Endothelial cell of umbilical vein (primary cell): ENCODE data around the gene KCNJ3. TPM values are rescaled to one million over a fixed set of nuclear protein-coding genes. Genes with fewer than 3 reads are reported as not detected.

Experiments
- BruUV-seq: library from RNA; stranded (reverse); fragments of 400-500 nt; replicated peaks from 2 replicates; lab custom pipeline; 2021; lab: Mats Ljungman, UMichigan
- CTCF ChIA-PET: fragments of 300-600, 350-600 bp; sonication (Branson Sonifier 250); formaldehyde crosslinking; loops from one replicate; lab custom pipeline; 2021; ENCODE audit warnings: antibody characterized with exemption, inconsistent platforms; lab: Charles Lee
- POLR2A ChIA-PET: fragments of 300-600, 350-600 bp; sonication (Branson Sonifier 250); formaldehyde crosslinking; loops from one replicate; lab custom pipeline; 2021; ENCODE audit warnings: antibody characterized with exemption, inconsistent platforms; lab: Charles Lee
- DNase-seq: peaks from one replicate; pipeline ENCODE4 v3.0.0-alpha.2; 2011; ENCODE audit warnings: low read depth, low spot score
- FAIRE-seq: peaks from 2 replicates; lab custom pipeline; 2011; peaks lifted over from hg19 to GRCh38; lab: Jason Lieb, UNC
- H2AFZ ChIP-seq: 2 replicates; pipeline ENCODE4 v1.6.0; 2012; ENCODE audit warnings: low read depth, low read length, control low read depth, inconsistent platforms
- H3K27ac ChIP-seq: 2 replicates; pipeline ENCODE4 v1.5.1; 2011; ENCODE audit warnings: low read depth, mild to moderate bottlenecking, control low read depth, low read length, moderate library complexity; ENCODE audit not compliant: insufficient read depth
- H3K27me3 ChIP-seq, 2 experiments: 2 replicates each; pipeline versions ENCODE4 v1.6.0 to v1.6.1; 2011; ENCODE audit warnings: low read length in 2 of 2, mixed read lengths in 1 of 2; ENCODE audit not compliant: control insufficient read depth in 2 of 2, insufficient read depth in 2 of 2
- H3K36me3 ChIP-seq, 2 experiments: 2 replicates in 1 of 2; 3 replicates in 1 of 2; pipeline ENCODE4 v1.5.1; 2011; ENCODE audit warnings: low read length in 2 of 2, mild to moderate bottlenecking in 1 of 2, moderate library complexity in 1 of 2; ENCODE audit not compliant: control insufficient read depth in 2 of 2, insufficient read depth in 2 of 2; ENCODE audit errors: extremely low read depth in 1 of 2
- H3K4me1 ChIP-seq: 3 replicates; pipeline ENCODE4 v1.5.1; 2011; ENCODE audit warnings: mild to moderate bottlenecking, low read length; ENCODE audit not compliant: control insufficient read depth, insufficient read depth; ENCODE audit errors: extremely low read depth
- H3K4me2 ChIP-seq: 2 replicates; pipeline ENCODE4 v1.6.1; 2011; ENCODE audit warnings: low read length, control low read depth, mixed read lengths; ENCODE audit not compliant: insufficient read depth
- H3K4me3 ChIP-seq, 3 experiments: fragments of 200-600 bp in 1 of 3; sonication (generic), shearing (Covaris generic) in 1 of 3; replicated peaks in 1 of 3; 2 replicates each; pipeline ENCODE4 v1.5.1; 2011 to 2016; ENCODE audit warnings: control low read depth in 3 of 3, low read length in 3 of 3, mild to moderate bottlenecking in 2 of 3, inconsistent platforms in 1 of 3, low read depth in 1 of 3, moderate library complexity in 1 of 3; ENCODE audit not compliant: insufficient read depth in 1 of 3
- H3K79me2 ChIP-seq: 2 replicates; pipeline ENCODE4 v1.6.0; 2012; ENCODE audit warnings: low read length, inconsistent platforms; ENCODE audit not compliant: control insufficient read depth, insufficient read depth
- H3K9ac ChIP-seq: replicated peaks from 2 replicates; pipeline ENCODE3; 2011; ENCODE audit warnings: low read length, control low read depth; ENCODE audit not compliant: insufficient read depth; ENCODE audit errors: extremely low read depth
- H3K9me1 ChIP-seq: replicated peaks from 3 replicates; pipeline ENCODE4 v1.6.0; 2011; ENCODE audit warnings: mild to moderate bottlenecking, low read length; ENCODE audit not compliant: control insufficient read depth, insufficient read depth; ENCODE audit errors: extremely low read depth
- H3K9me3 ChIP-seq: replicated peaks from 2 replicates; pipeline ENCODE4 v1.5.1; 2012; ENCODE audit warnings: low read length, inconsistent platforms; ENCODE audit not compliant: control insufficient read depth, insufficient read depth
- H4K20me1 ChIP-seq: replicated peaks from 2 replicates; pipeline ENCODE3; 2011; ENCODE audit warnings: mild to moderate bottlenecking, low read length; ENCODE audit not compliant: control insufficient read depth, insufficient read depth; ENCODE audit errors: extremely low read depth
- EZH2 ChIP-seq: IDR thresholded peaks from 2 replicates; pipeline ENCODE4 v1.6.1; 2012; ENCODE audit warnings: borderline replicate concordance, low read depth, mild to moderate bottlenecking, moderate library complexity, low read length, inconsistent platforms; ENCODE audit not compliant: severe bottlenecking
- FOS ChIP-seq: IDR thresholded peaks from 2 replicates; pipeline ENCODE4 v1.6.1; 2011; ENCODE audit warnings: mild to moderate bottlenecking, low read length, moderate library complexity, borderline replicate concordance; ENCODE audit not compliant: insufficient read depth
- GATA2 ChIP-seq: IDR thresholded peaks from 2 replicates; pipeline ENCODE4 v1.7.0; 2011; ENCODE audit warnings: low read depth, mild to moderate bottlenecking, moderate library complexity, mixed read lengths, low read length; ENCODE audit not compliant: insufficient read length, insufficient read depth
- JUN ChIP-seq: IDR thresholded peaks from 2 replicates; pipeline ENCODE4 v1.6.1; 2011; ENCODE audit warnings: borderline replicate concordance, low read depth; ENCODE audit not compliant: insufficient read length, insufficient read depth
- MYC ChIP-seq: IDR thresholded peaks from one replicate; pipeline ENCODE4 v1.6.1; 2011; ENCODE audit warnings: mild to moderate bottlenecking, low read depth, low read length
- POLR2A ChIP-seq: IDR thresholded peaks from 2 replicates; pipeline ENCODE4 v1.6.1; 2012; ENCODE audit warnings: low read depth, mild to moderate bottlenecking, control low read depth, low read length
- POLR2AphosphoS5 ChIP-seq: IDR thresholded peaks from 2 replicates; pipeline ENCODE4 v1.6.1; 2012; ENCODE audit warnings: low read depth, mild to moderate bottlenecking, control low read depth, low read length, moderate library complexity; ENCODE audit not compliant: insufficient read depth
- dilution Hi-C: fragments of 300-500 bp; cut with MboI; formaldehyde crosslinking; loops from one replicate; pipeline ENCODE4 v1.15.0; 2019; ENCODE audit warnings: low sequenced_read_pairs; ENCODE audit not compliant: extremely low pct_ligation_motif_present
- intact Hi-C: fragments of 100-400 bp; cut with micrococcal nuclease; formaldehyde crosslinking; loops from one replicate; pipeline ENCODE4 v1.10.0; 2022
- polyA plus RNA-seq, 4 experiments: library from polyadenylated mRNA; depleted of rRNA in 3 of 4; stranded (reverse) in 3 of 4; unstranded in 1 of 4; fragments of >200 nt; gene quantifications; 2 replicates each; pipeline versions ENCODE4 v1.2.1 to v1.2.3, GENCODE V29; 2011 to 2012; ENCODE audit warnings: missing spikeins in 1 of 4
- total RNA-seq: library from RNA; stranded (reverse); gene quantifications from 2 replicates; pipeline ENCODE4 v1.2.3, GENCODE V29; 2021
- TF ChIP-seq, protein P1 (sequence below), 2 donors: IDR thresholded peaks; 1 replicate in 1 of 2; 2 replicates in 1 of 2; pipeline ENCODE4 v1.5.1; 2011; ENCODE audit warnings: low read length in 2 of 2, mild to moderate bottlenecking in 2 of 2, moderate library complexity in 2 of 2, control low read depth in 1 of 2, inconsistent platforms in 1 of 2, low read depth in 1 of 2; ENCODE audit not compliant: insufficient read depth in 1 of 2; ENCODE audit errors: extremely low read depth in 1 of 2
- TF ChIP-seq, protein P2 (sequence below): IDR thresholded peaks from 2 replicates; pipeline ENCODE4 v1.6.1; 2011; ENCODE audit not compliant: insufficient read depth, insufficient read length

Gene KCNJ3
- total and polyA plus RNA-seq, 2 donors (not counting 3 experiments of a cell fraction or from before 2014, with no cell fraction given), result not detected

GRCh38 chr2:154898269-154898668 is 199.8 kb downstream of the KCNJ3 start:
- dilution Hi-C loops, result no loop called here
- Histone ChIP-seq H3K9me3 (no peaks in the 10 kb centered on the region), H3K79me2 (no peaks in the 10 kb centered on the region), H3K4me1 (no peaks in the 10 kb centered on the region), H2AFZ (no peak overlapping the region), H3K4me2 (no peak overlapping the region), H3K4me3 (no peak overlapping the region), H3K9ac (no peak overlapping the region), H3K27ac (no peak overlapping the region), H3K36me3 (no peaks in the 10 kb centered on the region), H4K20me1 (no peaks in the 10 kb centered on the region), H3K27me3 (no peaks in the 10 kb centered on the region), H3K9me1 (no peaks in the 10 kb centered on the region)
- ChIA-PET CTCF (no interaction called here), POLR2A (no interaction called here)
- intact Hi-C loops, result no loop called here
- DNase-seq (no peak), FAIRE-seq (no peak)
- BruUV-seq, result no TSS peak
- no peak for TF ChIP-seq EZH2
- no peak for TF ChIP-seq JUN
- TF ChIP-seq, protein P1, sequence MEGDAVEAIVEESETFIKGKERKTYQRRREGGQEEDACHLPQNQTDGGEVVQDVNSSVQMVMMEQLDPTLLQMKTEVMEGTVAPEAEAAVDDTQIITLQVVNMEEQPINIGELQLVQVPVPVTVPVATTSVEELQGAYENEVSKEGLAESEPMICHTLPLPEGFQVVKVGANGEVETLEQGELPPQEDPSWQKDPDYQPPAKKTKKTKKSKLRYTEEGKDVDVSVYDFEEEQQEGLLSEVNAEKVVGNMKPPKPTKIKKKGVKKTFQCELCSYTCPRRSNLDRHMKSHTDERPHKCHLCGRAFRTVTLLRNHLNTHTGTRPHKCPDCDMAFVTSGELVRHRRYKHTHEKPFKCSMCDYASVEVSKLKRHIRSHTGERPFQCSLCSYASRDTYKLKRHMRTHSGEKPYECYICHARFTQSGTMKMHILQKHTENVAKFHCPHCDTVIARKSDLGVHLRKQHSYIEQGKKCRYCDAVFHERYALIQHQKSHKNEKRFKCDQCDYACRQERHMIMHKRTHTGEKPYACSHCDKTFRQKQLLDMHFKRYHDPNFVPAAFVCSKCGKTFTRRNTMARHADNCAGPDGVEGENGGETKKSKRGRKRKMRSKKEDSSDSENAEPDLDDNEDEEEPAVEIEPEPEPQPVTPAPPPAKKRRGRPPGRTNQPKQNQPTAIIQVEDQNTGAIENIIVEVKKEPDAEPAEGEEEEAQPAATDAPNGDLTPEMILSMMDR (IDR thresholded peaks at IDR 0.05; ENCODE audit: extremely low read depth in 1 of 2, insufficient read depth in 1 of 2, low read depth in 1 of 2, low read length in 2 of 2), result no peak
- no peak for TF ChIP-seq GATA2
- TF ChIP-seq POLR2AphosphoS5, result no peak
- TF ChIP-seq MYC, result no peak
- no peak for TF ChIP-seq POLR2A
- TF ChIP-seq, protein P2, sequence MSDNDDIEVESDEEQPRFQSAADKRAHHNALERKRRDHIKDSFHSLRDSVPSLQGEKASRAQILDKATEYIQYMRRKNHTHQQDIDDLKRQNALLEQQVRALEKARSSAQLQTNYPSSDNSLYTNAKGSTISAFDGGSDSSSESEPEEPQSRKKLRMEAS, result no peak
- TF ChIP-seq FOS, result no peak
